ENCODE results near the gene OPHN1. TPM values are rescaled to one million over a fixed set of nuclear protein-coding genes. Genes with fewer than 3 reads are reported as not detected.

Gene OPHN1, protein sequence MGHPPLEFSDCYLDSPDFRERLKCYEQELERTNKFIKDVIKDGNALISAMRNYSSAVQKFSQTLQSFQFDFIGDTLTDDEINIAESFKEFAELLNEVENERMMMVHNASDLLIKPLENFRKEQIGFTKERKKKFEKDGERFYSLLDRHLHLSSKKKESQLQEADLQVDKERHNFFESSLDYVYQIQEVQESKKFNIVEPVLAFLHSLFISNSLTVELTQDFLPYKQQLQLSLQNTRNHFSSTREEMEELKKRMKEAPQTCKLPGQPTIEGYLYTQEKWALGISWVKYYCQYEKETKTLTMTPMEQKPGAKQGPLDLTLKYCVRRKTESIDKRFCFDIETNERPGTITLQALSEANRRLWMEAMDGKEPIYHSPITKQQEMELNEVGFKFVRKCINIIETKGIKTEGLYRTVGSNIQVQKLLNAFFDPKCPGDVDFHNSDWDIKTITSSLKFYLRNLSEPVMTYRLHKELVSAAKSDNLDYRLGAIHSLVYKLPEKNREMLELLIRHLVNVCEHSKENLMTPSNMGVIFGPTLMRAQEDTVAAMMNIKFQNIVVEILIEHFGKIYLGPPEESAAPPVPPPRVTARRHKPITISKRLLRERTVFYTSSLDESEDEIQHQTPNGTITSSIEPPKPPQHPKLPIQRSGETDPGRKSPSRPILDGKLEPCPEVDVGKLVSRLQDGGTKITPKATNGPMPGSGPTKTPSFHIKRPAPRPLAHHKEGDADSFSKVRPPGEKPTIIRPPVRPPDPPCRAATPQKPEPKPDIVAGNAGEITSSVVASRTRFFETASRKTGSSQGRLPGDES
- total RNA-seq (under 1 TPM in 1 of 2 experiments, not detected in 1; 0.20 TPM), polyA plus RNA-seq (not detected)

DNA sequence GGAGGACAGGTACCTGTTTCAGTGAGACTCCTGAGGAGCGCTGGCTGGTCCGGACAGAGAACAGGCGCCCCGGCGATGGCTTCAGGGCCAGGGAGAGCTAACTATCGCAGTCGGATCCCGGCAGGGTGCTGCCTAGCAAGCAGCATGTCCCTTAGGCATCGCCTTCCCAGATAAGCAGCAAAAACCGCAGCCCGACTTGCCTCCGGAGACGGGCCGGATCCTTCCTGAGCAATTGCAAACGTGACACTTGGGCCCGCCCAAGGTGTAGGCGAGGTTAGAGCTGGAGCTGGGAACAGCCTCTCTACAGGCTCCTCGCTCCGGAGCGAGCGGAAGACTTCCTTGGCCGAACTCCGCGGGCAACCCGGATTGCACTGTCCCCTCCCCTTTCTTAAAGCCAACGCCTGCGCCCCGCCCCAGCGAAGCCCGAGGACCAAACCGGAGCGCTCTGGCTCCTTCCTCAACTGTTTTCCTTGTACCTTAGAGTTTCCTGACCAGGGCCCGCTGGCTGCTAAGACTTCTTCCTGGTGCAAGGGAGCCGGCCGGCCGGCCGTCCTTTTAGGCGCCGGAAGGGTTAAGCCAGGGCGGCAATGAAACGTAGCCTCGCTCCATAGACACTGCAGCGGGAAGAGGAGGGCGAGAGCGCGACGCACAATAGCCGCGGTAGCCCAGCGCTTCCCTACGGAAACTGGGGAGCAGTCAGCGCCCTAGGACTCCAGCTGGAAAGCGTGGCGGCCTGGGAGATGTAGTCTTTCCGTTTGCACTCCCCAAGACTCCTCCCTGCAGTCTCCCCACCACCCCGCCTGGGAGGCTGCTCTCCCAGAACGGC, at the start of gene OPHN1:
Gene OPHN1, minus strand, starts transcription at position 341 of the 826 bp plus-strand sequence. CDS start 475 bp downstream, outside the sequence.
- peak within 1 kb of the TSS; percentile 22 for H3K4me3 ChIP-seq (ENCODE audit: low read length)

DNA sequence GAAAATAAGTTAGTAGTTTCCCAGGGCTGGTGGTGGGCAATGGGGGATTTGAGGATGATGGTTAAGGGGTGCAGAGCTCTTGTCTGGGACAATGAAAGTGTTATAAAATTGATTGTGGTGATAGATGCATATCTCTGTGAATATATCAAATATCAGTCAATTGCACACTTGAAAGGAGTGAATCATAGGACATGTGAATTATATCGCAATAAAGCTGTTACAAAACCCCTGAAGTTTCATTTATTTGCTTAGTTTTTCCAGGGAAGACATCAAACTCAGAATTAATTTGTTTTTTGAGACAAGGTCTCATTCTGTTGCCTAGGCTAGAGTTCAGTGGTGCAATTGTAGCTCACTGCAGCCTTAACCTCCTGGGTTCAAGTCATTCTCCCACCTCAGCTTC, 47.7 kb upstream of the OPHN1 start:
- Mint-ChIP-seq H3K9me3 (no peaks in the 10 kb centered on the region), H3K4me3 (no peak overlapping the region), H3K36me3 (no peaks in the 10 kb centered on the region), H3K27ac (no peak overlapping the region), H3K27me3 (peaks cover 3 to 6% of the 10 kb centered on the region in 2 donors), H3K4me1 (no peaks in the 10 kb centered on the region)
- Histone ChIP-seq H3K27me3 (ENCODE audit: insufficient read depth, low read length, poor library complexity, severe bottlenecking) (no peaks in the 10 kb centered on the region), H3K4me1 (ENCODE audit: insufficient read depth, low read length) (no peaks in the 10 kb centered on the region), H3K9me3 (ENCODE audit: low read length) (no peaks in the 10 kb centered on the region), H3K27ac (ENCODE audit: low read depth, low read length) (no peak overlapping the region), H3K36me3 (ENCODE audit: insufficient read depth, low read length) (no peaks in the 10 kb centered on the region), H3K4me3 (ENCODE audit: low read length) (no peak overlapping the region)
- ChIA-PET CTCF (no interaction called here), POLR2A (no interaction called here)
- no peak for DNase-seq

More for the DNA sequence above, at the start of gene OPHN1:
- Mint-ChIP-seq H3K36me3 (no peaks in the 10 kb centered on the region), H3K4me3 (peak within 1 kb of the TSS; percentile 21 to 87 (median 64)), H3K4me1 (peaks cover 5 to 11% (median 7%) of the 10 kb centered on the region in 3 donors), H3K27me3 (peaks cover 40 to 49% of the 10 kb centered on the region in 2 donors), H3K27ac (no peak within 1 kb of the TSS), H3K9me3 (no peaks in the 10 kb centered on the region)
- H3K9me3 ChIP-seq (ENCODE audit: low read length) = no peaks in the 10 kb centered on the region
- H3K4me1 ChIP-seq (ENCODE audit: insufficient read depth, low read length) = no peaks in the 10 kb centered on the region
- DNase-seq = no peak
- no peak within 1 kb of the TSS for H3K27ac ChIP-seq (ENCODE audit: low read depth, low read length)
- POLR2A ChIA-PET = no interaction called here
- peaks cover 3% of the 10 kb centered on the region for H3K27me3 ChIP-seq (ENCODE audit: insufficient read depth, low read length, poor library complexity, severe bottlenecking)
- CTCF ChIA-PET = no interaction called here
- H3K36me3 ChIP-seq (ENCODE audit: insufficient read depth, low read length) = no peaks in the 10 kb centered on the region

DNA sequence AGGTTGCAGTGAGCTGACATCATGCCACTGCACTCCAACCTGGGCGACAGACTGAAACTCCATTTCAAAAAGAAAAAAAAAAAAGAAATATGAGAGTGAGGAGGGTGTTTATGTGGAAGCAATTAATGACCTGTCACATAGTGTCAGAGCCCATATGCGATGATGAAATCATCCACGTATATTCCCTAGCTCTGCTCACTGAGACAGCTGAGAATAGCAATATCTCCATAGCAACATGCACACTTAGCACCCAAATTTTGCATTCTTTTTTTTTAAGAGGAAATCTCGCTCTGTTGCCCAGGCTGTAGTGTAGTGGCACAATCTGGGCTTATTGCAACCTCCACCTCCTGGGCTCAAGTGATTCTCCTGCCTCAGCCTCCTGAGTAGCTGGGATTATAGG, 31.5 kb upstream of the OPHN1 start:
- no peak for DNase-seq
- H3K4me1 ChIP-seq (ENCODE audit: insufficient read depth, low read length) = no peaks in the 10 kb centered on the region
- no peaks in the 10 kb centered on the region for H3K9me3 Mint-ChIP-seq
- H3K4me3 ChIP-seq (ENCODE audit: low read length) = no peak overlapping the region
- H3K27ac ChIP-seq (ENCODE audit: low read depth, low read length) = no peak overlapping the region
- ChIA-PET POLR2A (interaction anchor here (0.7 kb wide), 1 partner anchor 252 kb away, joined by 5 read pairs; no protein-coding TSS in a partner anchor), CTCF (interaction anchor here (0.7 kb wide), 1 partner anchor 15 kb away, joined by 3 read pairs; no protein-coding TSS in a partner anchor)
- H3K27me3 Mint-ChIP-seq = peaks cover 0 to 19% of the 10 kb centered on the region in 2 donors
- no peak overlapping the region for H3K27ac Mint-ChIP-seq
- no peaks in the 10 kb centered on the region for H3K27me3 ChIP-seq (ENCODE audit: insufficient read depth, low read length, poor library complexity, severe bottlenecking)
- H3K4me3 Mint-ChIP-seq = no peak overlapping the region
- peaks cover 0 to 1% (median 0%) of the 10 kb centered on the region in 3 donors for H3K4me1 Mint-ChIP-seq
- no peaks in the 10 kb centered on the region for H3K36me3 ChIP-seq (ENCODE audit: insufficient read depth, low read length)
- no peaks in the 10 kb centered on the region for H3K36me3 Mint-ChIP-seq
- H3K9me3 ChIP-seq (ENCODE audit: low read length) = no peaks in the 10 kb centered on the region

DNA sequence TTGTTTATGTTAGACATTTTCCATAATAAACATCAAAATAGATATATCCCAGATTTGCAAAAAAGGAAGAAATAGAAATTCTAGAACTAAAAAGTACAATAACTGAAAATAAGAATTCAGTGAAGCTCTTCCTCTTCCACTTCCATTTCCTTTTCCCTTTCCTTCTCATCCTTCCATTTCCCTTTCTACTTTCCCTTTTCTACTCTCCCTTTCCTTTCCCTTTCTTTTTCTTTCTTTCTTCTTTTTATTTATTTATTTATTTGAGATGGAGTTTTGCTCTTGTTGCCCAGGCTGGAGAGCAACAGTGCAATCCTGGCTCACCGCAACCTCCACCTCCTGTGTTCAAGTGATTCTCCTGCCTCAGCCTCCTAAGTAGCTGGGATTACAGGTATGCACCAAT, 30.6 kb upstream of the OPHN1 start:
- H3K27ac ChIP-seq (ENCODE audit: low read depth, low read length) = no peak overlapping the region
- H3K4me3 Mint-ChIP-seq = no peak overlapping the region
- H3K9me3 Mint-ChIP-seq = no peaks in the 10 kb centered on the region
- no peak for DNase-seq
- peaks cover 0 to 19% of the 10 kb centered on the region in 2 donors for H3K27me3 Mint-ChIP-seq
- H3K27me3 ChIP-seq (ENCODE audit: insufficient read depth, low read length, poor library complexity, severe bottlenecking) = no peaks in the 10 kb centered on the region
- POLR2A ChIA-PET = no interaction called here
- H3K4me1 Mint-ChIP-seq = peaks cover 0 to 1% (median 0%) of the 10 kb centered on the region in 3 donors
- no peaks in the 10 kb centered on the region for H3K36me3 Mint-ChIP-seq
- H3K9me3 ChIP-seq (ENCODE audit: low read length) = no peaks in the 10 kb centered on the region
- H3K4me3 ChIP-seq (ENCODE audit: low read length) = no peak overlapping the region
- CTCF ChIA-PET = no interaction called here
- H3K27ac Mint-ChIP-seq = no peak overlapping the region
- no peaks in the 10 kb centered on the region for H3K4me1 ChIP-seq (ENCODE audit: insufficient read depth, low read length)
- H3K36me3 ChIP-seq (ENCODE audit: insufficient read depth, low read length) = no peaks in the 10 kb centered on the region

DNA sequence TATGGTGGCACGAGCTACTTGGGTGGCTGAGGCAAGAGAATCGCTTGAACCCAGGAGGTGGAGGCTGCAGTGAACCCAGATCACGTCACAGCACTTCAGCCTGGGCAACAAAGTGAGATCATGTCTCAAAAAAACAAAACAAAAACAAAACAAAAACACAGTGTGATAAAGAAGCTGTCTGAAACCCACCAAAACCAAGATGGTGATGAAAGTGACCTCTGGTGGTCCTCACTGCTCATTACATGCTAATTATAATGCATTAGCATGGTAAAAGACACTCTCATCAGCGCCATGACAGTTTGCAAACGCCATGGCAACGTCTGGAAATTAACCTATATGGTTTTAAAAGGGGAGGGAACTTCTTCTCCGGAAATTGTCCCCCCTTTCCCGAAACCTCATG, 29.4 kb upstream of the OPHN1 start:
- H3K4me3 ChIP-seq (ENCODE audit: low read length) = no peak overlapping the region
- ChIA-PET POLR2A (no interaction called here), CTCF (no interaction called here)
- H3K36me3 ChIP-seq (ENCODE audit: insufficient read depth, low read length) = no peaks in the 10 kb centered on the region
- H3K27me3 ChIP-seq (ENCODE audit: insufficient read depth, low read length, poor library complexity, severe bottlenecking) = no peaks in the 10 kb centered on the region
- H3K27me3 Mint-ChIP-seq = peaks cover 0 to 16% of the 10 kb centered on the region in 2 donors
- no peaks in the 10 kb centered on the region for H3K9me3 ChIP-seq (ENCODE audit: low read length)
- no peaks in the 10 kb centered on the region for H3K9me3 Mint-ChIP-seq
- DNase-seq = peak in 2 of 5 donors; percentile 13 to 42
- peaks cover 0 to 1% (median 0%) of the 10 kb centered on the region in 3 donors for H3K4me1 Mint-ChIP-seq
- no peak overlapping the region for H3K4me3 Mint-ChIP-seq
- H3K36me3 Mint-ChIP-seq = no peaks in the 10 kb centered on the region
- no peaks in the 10 kb centered on the region for H3K4me1 ChIP-seq (ENCODE audit: insufficient read depth, low read length)
- H3K27ac Mint-ChIP-seq = no peak overlapping the region
- H3K27ac ChIP-seq (ENCODE audit: low read depth, low read length) = no peak overlapping the region

DNA sequence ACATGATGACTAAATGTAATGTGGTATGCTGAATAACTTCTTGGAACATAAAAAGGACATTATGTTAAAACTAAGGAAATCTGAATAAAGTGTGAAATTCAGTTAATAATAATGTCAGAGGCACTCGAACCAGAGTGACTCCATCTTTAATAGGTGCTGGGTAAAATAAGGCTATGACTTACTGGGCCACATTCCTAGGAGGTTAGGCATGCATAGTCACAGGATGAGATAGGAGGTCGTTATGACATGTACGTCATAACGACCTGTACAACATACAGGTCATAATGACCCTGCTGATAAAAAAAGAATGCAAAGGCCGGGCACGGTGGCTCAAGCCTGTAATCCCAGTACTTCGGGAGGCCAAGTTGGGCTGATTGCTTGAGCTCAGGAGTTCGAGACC, 28.9 kb upstream of the OPHN1 start:
- Mint-ChIP-seq H3K4me3 (no peak overlapping the region), H3K36me3 (no peaks in the 10 kb centered on the region), H3K9me3 (no peaks in the 10 kb centered on the region), H3K27ac (no peak overlapping the region), H3K27me3 (peaks cover 0 to 12% of the 10 kb centered on the region in 2 donors), H3K4me1 (peaks cover 0 to 1% (median 0%) of the 10 kb centered on the region in 3 donors)
- H3K4me1 ChIP-seq (ENCODE audit: insufficient read depth, low read length) = no peaks in the 10 kb centered on the region
- POLR2A ChIA-PET = no interaction called here
- no peak overlapping the region for H3K27ac ChIP-seq (ENCODE audit: low read depth, low read length)
- no peaks in the 10 kb centered on the region for H3K36me3 ChIP-seq (ENCODE audit: insufficient read depth, low read length)
- DNase-seq = no peak
- CTCF ChIA-PET = no interaction called here
- H3K9me3 ChIP-seq (ENCODE audit: low read length) = no peaks in the 10 kb centered on the region
- no peaks in the 10 kb centered on the region for H3K27me3 ChIP-seq (ENCODE audit: insufficient read depth, low read length, poor library complexity, severe bottlenecking)
- no peak overlapping the region for H3K4me3 ChIP-seq (ENCODE audit: low read length)

DNA sequence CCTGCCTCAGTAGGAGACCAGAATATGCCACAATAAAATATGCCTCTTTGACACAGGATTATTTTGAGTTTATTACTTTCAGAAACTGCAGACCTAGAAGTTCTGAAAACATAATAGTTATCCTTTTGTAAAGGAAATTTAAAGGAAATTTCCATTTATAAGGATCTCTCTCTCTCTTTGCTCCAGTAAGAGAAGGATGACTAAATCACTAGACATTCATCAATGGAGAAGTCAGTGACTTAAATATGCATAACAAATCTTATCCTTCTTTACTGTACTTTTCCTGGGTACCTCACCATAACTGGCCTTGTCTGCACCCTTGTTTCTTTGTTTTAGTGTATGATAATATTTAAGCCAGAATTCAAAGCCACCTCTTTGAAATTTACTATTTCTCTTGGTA, 28.3 kb upstream of the OPHN1 start:
- Histone ChIP-seq H3K36me3 (ENCODE audit: insufficient read depth, low read length) (no peaks in the 10 kb centered on the region), H3K27me3 (ENCODE audit: insufficient read depth, low read length, poor library complexity, severe bottlenecking) (no peaks in the 10 kb centered on the region), H3K27ac (ENCODE audit: low read depth, low read length) (no peak overlapping the region), H3K9me3 (ENCODE audit: low read length) (no peaks in the 10 kb centered on the region), H3K4me1 (ENCODE audit: insufficient read depth, low read length) (no peaks in the 10 kb centered on the region), H3K4me3 (ENCODE audit: low read length) (no peak overlapping the region)
- DNase-seq = no peak
- Mint-ChIP-seq H3K4me3 (no peak overlapping the region), H3K27ac (no peak overlapping the region), H3K36me3 (no peaks in the 10 kb centered on the region), H3K9me3 (no peaks in the 10 kb centered on the region), H3K27me3 (peaks cover 0 to 9% of the 10 kb centered on the region in 2 donors), H3K4me1 (peaks cover 0 to 1% (median 0%) of the 10 kb centered on the region in 3 donors)
- ChIA-PET POLR2A (no interaction called here), CTCF (no interaction called here)

All from CD8-positive, alpha-beta memory T cell (primary cell).